T-cell (primary cell): ENCODE results near the gene DGUOK. TPM values are rescaled to one million over a fixed set of nuclear protein-coding genes. Genes with fewer than 3 reads are reported as not detected.

Experiments
- ATAC-seq, 4 experiments: fragments of 200-7000 bp in 3 of 4; fragments of 150-1000 bp in 1 of 4; cut with Tn5 transposase; replicated peaks in 1 of 4; 1 replicate in 3 of 4; 2 replicates in 1 of 4; pipeline ENCODE4 v1.10.0; 2021; ENCODE audit warnings: moderate library complexity in 3 of 4, mild to moderate bottlenecking in 2 of 4, moderate number of reproducible peaks in 1 of 4
- CTCF ChIA-PET, 2 donors: fragments of 300-600 bp; sonication (Branson Sonifier 250); formaldehyde crosslinking; loops; one replicate each; lab custom pipeline; 2022; ENCODE audit warnings: antibody characterized with exemption in 2 of 2; lab: Charles Lee
- POLR2A ChIA-PET, 2 donors: fragments of 300-600 bp; sonication (Branson Sonifier 250); formaldehyde crosslinking; loops; one replicate each; lab custom pipeline; 2022; ENCODE audit warnings: antibody characterized with exemption in 2 of 2; lab: Charles Lee
- DNase-seq, 35 experiments: peaks; one replicate each; pipeline versions ENCODE4 v3.0.0 to v3.0.0-alpha.2; 2013 to 2023
- H3K27ac ChIP-seq: one replicate; pipeline ENCODE4 v1.5.1; 2013; ENCODE audit warnings: low read length
- H3K27me3 ChIP-seq, 2 experiments: replicated peaks in 1 of 2; 1 replicate in 1 of 2; 2 replicates in 1 of 2; pipeline versions ENCODE4 v1.6.1 to v1.7.0; 2013; ENCODE audit warnings: low read length in 1 of 2, mixed read lengths in 1 of 2; ENCODE audit not compliant: control insufficient read depth in 2 of 2, insufficient read depth in 2 of 2; ENCODE audit errors: extremely low read depth in 1 of 2
- H3K36me3 ChIP-seq, 2 donors: 1 replicate in 1 of 2; 2 replicates in 1 of 2; pipeline versions ENCODE4 v1.6.1 to v1.7.0; 2013; ENCODE audit warnings: low read length in 1 of 2; ENCODE audit not compliant: control insufficient read depth in 2 of 2, insufficient read depth in 1 of 2; ENCODE audit errors: extremely low read depth in 1 of 2
- H3K4me1 ChIP-seq, 2 experiments: 1 replicate in 1 of 2; 2 replicates in 1 of 2; pipeline versions ENCODE4 v1.6.1 to v1.7.0; 2013; ENCODE audit warnings: low read length in 2 of 2, mixed read lengths in 1 of 2; ENCODE audit not compliant: insufficient read depth in 2 of 2, control insufficient read depth in 1 of 2; ENCODE audit errors: extremely low read depth in 1 of 2
- H3K4me3 ChIP-seq, 2 donors: 1 replicate in 1 of 2; 2 replicates in 1 of 2; pipeline versions ENCODE4 v1.5.1 to v1.7.0; 2013; ENCODE audit warnings: mild to moderate bottlenecking in 2 of 2, low read length in 1 of 2, moderate library complexity in 1 of 2; ENCODE audit not compliant: control insufficient read depth in 1 of 2; ENCODE audit errors: extremely low read depth in 1 of 2
- H3K9me3 ChIP-seq: 2 replicates; pipeline ENCODE4 v1.7.0; 2013
- H3K27ac Mint-ChIP-seq, 2 donors: one replicate each; pipeline ENCODE4 v1.8.0; 2020 to 2021; ENCODE audit warnings: mild to moderate bottlenecking in 2 of 2, mixed read lengths in 2 of 2
- H3K27me3 Mint-ChIP-seq, 2 donors: one replicate each; pipeline ENCODE4 v1.8.0; 2021 to 2022; ENCODE audit warnings: mixed read lengths in 2 of 2
- H3K36me3 Mint-ChIP-seq: one replicate; pipeline ENCODE4 v1.8.0; 2021; ENCODE audit warnings: mixed read lengths
- H3K4me1 Mint-ChIP-seq, 3 donors: one replicate each; pipeline ENCODE4 v1.8.0; 2020 to 2022; ENCODE audit warnings: mixed read lengths in 3 of 3, mild to moderate bottlenecking in 1 of 3
- H3K4me3 Mint-ChIP-seq, 3 donors: one replicate each; pipeline ENCODE4 v1.8.0; 2020 to 2022; ENCODE audit warnings: mild to moderate bottlenecking in 3 of 3, mixed read lengths in 3 of 3, moderate library complexity in 3 of 3
- H3K9me3 Mint-ChIP-seq, 3 donors: one replicate each; pipeline ENCODE4 v1.8.0; 2020 to 2022; ENCODE audit warnings: mixed read lengths in 3 of 3
- WGBS: methylation state at CpG from one replicate; pipeline ENCODE4 v1.1.5; 2013; ENCODE audit warnings: missing lambda C conversion rate; ENCODE audit not compliant: insufficient coverage; 5-methylcytosine and 5-hydroxymethylcytosine counted together
- total RNA-seq, 35 experiments: library from RNA in 6 of 35; stranded (reverse) in 6 of 35; fragments of 120-200 nt in 1 of 35; gene quantifications; one replicate each; pipeline versions ENCODE4 v1.2.1 to v1.2.4 and lab custom pipeline; 2013 to 2026

Gene DGUOK
- total RNA-seq, 5 donors from 2014 or later (not counting 1 experiment from before 2014, with no cell fraction given): 44.0 to 70.2 (median 62.5) TPM

DNA sequence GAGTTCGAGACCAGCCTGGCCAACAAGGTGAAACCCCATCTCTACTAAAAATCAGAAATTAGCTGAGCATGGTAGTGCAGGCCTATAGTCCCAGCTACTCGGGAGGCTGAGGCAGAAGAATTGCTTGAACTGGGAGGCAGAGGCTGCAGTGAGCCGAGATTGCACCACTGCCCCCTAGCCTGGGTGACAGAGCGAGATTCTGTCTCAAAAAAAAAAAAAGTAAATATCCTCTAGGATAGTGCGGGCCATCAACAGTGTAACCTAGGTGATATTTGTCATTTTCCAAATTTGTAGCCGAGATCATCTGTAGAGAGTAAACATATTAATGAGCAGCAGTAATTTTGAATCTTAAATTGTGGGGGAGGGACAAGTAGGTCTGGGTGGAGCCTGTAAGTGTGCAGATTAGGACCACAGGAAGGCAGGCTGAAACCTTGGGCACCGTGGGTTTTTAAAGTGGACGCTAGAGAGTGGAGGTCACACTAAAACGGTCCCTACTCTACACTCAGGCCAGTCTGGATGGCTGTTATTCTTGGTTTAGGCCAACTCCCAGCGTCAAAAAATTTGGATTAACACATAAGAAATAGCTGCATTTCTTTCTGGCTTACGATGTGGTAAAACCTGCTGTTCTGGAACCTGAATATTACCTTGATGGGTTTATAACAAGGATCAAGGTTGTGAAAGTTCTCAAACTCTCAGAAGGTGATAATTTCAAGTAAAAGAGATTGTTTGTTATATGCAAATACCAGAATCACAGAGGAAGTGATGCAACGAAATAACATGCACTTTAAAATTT lies 35.3 kb downstream of the DGUOK start:
- Mint-ChIP-seq H3K4me1 (peaks cover 23 to 26% (median 24%) of the 10 kb centered on the region in 3 donors), H3K9me3 (peaks cover 2 to 7% (median 7%) of the 10 kb centered on the region in 3 donors), H3K27ac (no peak overlapping the region), H3K36me3 (peaks cover 38% of the 10 kb centered on the region), H3K27me3 (no peaks in the 10 kb centered on the region), H3K4me3 (no peak overlapping the region)
- no peak overlapping the region for H3K27ac ChIP-seq
- H3K4me1 ChIP-seq: peaks cover 0 to 4% of the 10 kb centered on the region in 2 experiments
- H3K36me3 ChIP-seq: peaks cover 8 to 27% of the 10 kb centered on the region in 2 donors
- 93% methylated on average over 4 of the region's 12 CpGs for WGBS
- H3K9me3 ChIP-seq: no peaks in the 10 kb centered on the region
- ChIA-PET POLR2A (no interaction called here), CTCF (no interaction called here)
- ATAC-seq (no peak), DNase-seq (no peak)
- no peak overlapping the region for H3K4me3 ChIP-seq
- H3K27me3 ChIP-seq: no peaks in the 10 kb centered on the region

DNA sequence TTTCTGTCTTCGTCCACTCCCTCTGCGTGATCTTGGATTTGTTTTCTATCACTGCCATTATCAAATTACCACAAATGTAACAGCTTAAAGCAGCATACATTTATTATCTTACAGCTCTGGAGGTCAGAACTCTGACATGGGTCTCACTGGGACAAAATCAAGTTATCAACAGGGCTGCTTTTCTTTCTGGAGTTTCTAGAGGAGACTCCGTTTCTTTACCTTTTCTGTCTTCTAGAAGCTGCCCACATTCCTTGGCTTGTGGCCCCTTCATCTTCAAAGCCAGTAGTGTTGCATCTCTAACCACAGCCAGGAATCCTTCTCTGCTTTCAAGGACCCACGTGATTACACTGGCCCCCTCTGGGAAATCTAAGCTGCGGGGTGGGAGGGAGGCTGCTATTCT lies 36.1 kb downstream of the DGUOK start:
- Histone ChIP-seq H3K9me3 (no peaks in the 10 kb centered on the region), H3K4me3 (no peak overlapping the region), H3K27me3 (no peaks in the 10 kb centered on the region), H3K4me1 (peaks cover 0 to 8% of the 10 kb centered on the region in 2 experiments), H3K27ac (no peak overlapping the region), H3K36me3 (peaks cover 8 to 22% of the 10 kb centered on the region in 2 donors)
- ATAC-seq: no peak
- H3K27me3 Mint-ChIP-seq: no peaks in the 10 kb centered on the region
- H3K36me3 Mint-ChIP-seq: peaks cover 34% of the 10 kb centered on the region
- DNase-seq: no peak
- H3K9me3 Mint-ChIP-seq: peaks cover 2 to 7% (median 7%) of the 10 kb centered on the region in 3 donors
- no peak overlapping the region for H3K4me3 Mint-ChIP-seq
- peaks cover 25 to 30% (median 29%) of the 10 kb centered on the region in 3 donors for H3K4me1 Mint-ChIP-seq
- no peak overlapping the region for H3K27ac Mint-ChIP-seq
- ChIA-PET CTCF (interaction anchor here in 1 of 2 donors (0.6 kb wide), 1 partner anchor 106 kb away, joined by 3 read pairs; no protein-coding TSS in a partner anchor), POLR2A (interaction anchor here (0.7 kb wide), 2 partner anchors 56 to 165 kb away, joined by 7 to 10 read pairs; no protein-coding TSS in a partner anchor)
- WGBS: 50% methylated on average over 2 of the region's 5 CpGs

DNA sequence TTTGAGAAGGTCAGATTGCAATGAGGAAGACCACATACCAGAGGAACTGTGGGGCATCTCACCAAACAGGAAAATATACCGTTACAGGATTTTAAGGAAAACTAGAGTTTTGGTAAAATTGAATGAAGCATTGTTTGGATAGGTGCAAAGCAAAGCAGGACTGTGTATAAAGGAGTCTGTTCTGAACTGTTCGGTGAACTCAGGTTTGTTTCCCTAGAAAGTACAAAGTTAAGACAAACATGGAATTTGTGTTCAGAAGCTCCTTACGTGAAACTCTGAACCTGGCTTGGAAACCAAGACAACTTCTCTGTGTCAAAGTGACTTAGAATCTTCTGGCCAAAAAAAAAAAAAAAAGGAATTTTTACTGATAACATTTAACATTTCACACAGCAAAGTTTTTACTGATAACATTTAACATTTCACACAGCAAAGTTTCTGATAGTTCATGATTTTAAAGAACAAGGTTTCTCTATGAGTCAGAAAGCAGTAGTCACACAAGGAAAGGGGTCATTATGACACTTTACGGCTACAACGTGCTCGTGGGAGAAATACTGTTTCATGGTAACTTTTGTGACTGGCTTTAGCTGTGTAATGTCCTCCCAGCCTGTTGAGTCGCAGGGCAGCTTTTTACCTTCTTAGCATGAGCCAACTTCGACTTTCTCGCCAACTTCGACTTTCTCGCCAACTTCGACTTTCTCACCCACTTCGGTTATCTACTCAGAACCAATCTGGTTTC lies 36.9 kb downstream of the DGUOK start:
- ATAC-seq (peak in 2 of 4 experiments; percentile 19 to 63), DNase-seq (no peak)
- H3K9me3 ChIP-seq: no peaks in the 10 kb centered on the region
- Mint-ChIP-seq H3K27ac (peak overlapping the region; percentile 1 to 49), H3K9me3 (peaks cover 2 to 7% (median 7%) of the 10 kb centered on the region in 3 donors), H3K36me3 (peaks cover 26% of the 10 kb centered on the region), H3K4me3 (no peak overlapping the region), H3K4me1 (peaks cover 30 to 38% (median 32%) of the 10 kb centered on the region in 3 donors), H3K27me3 (no peaks in the 10 kb centered on the region)
- POLR2A ChIA-PET: interaction anchor here (0.6 to 0.7 kb wide), 3 partner anchors 55 to 164 kb away, joined by 7 to 10 read pairs (median 9); no protein-coding TSS in a partner anchor
- H3K27me3 ChIP-seq: no peaks in the 10 kb centered on the region
- CTCF ChIA-PET: interaction anchor here (0.6 to 0.7 kb wide), 2 partner anchors 106 to 360 kb away, joined by 3 to 5 read pairs; no protein-coding TSS in a partner anchor
- no peak overlapping the region for H3K27ac ChIP-seq
- 14% methylated on average over 10 of the region's 13 CpGs for WGBS
- H3K36me3 ChIP-seq: peaks cover 8 to 14% of the 10 kb centered on the region in 2 donors
- peaks cover 6 to 15% of the 10 kb centered on the region in 2 experiments for H3K4me1 ChIP-seq
- no peak overlapping the region for H3K4me3 ChIP-seq

DNA sequence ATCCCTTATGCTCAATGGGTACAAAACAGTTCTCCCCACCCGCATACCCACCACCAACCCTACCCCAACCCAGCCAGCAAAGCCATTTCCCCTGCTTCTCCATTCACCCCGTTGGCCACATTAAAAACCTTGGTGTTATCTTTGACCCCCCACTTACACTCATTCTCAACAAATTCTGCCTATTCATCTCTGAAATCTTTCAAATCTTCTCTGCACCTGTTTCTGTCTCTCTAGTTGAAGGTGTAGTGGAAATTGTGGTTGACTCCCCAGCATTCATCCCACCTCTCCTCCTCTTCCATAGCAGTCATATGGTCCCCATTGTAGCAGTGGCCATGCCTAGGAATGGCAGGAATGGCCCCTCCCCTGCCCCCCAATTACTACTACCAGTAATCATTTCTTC lies 37.5 kb downstream of the DGUOK start:
- DNase-seq (no peak), ATAC-seq (no peak)
- 13% methylated on average over 2 of the region's 2 CpGs for WGBS
- Mint-ChIP-seq H3K4me3 (no peak overlapping the region), H3K27ac (peak overlapping the region in 1 of 2 donors; percentile 49), H3K36me3 (peaks cover 20% of the 10 kb centered on the region), H3K4me1 (peaks cover 36 to 39% (median 36%) of the 10 kb centered on the region in 3 donors), H3K9me3 (peaks cover 2 to 7% (median 7%) of the 10 kb centered on the region in 3 donors), H3K27me3 (no peaks in the 10 kb centered on the region)
- Histone ChIP-seq H3K36me3 (peaks cover 8% of the 10 kb centered on the region in 2 donors), H3K27ac (no peak overlapping the region), H3K9me3 (no peaks in the 10 kb centered on the region), H3K27me3 (no peaks in the 10 kb centered on the region), H3K4me3 (no peak overlapping the region), H3K4me1 (peaks cover 8 to 15% of the 10 kb centered on the region in 2 experiments)
- ChIA-PET CTCF (interaction anchor here (0.6 to 0.7 kb wide), 2 partner anchors 19 to 360 kb away, joined by 3 to 5 read pairs; no protein-coding TSS in a partner anchor), POLR2A (interaction anchor here in 1 of 2 donors (0.7 kb wide), 1 partner anchor 43 kb away, joined by 4 read pairs; no protein-coding TSS in a partner anchor)

DNA sequence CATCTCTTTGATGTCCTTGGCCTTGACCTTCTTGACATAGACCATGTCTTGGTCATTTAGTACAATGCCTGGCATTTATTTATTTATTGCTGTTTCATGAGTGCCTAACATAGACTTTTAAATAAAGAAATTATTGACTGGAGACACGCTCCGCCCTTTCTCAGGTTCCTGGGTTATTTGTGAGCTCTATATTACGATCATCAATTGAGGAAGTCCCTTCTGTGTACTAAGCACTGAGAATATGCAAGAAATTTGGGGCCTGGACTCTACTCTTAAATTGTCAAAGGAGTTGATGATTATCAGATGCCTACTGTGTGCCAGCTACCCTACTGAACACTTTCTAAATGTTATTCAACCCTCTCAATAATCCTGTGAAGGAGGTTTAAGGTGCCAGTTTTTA lies 38.4 kb downstream of the DGUOK start:
- ChIA-PET POLR2A (no interaction called here), CTCF (interaction anchor here in 1 of 2 donors (0.8 kb wide), 1 partner anchor 137 kb away, joined by 3 read pairs; the partner anchor contains the start of gene STAMBP)
- no peak overlapping the region for H3K27ac ChIP-seq
- H3K27me3 ChIP-seq: no peaks in the 10 kb centered on the region
- H3K27ac Mint-ChIP-seq: no peak overlapping the region
- WGBS: no CpG with 5 or more reads among the region's 3 CpGs
- peaks cover 2 to 7% (median 7%) of the 10 kb centered on the region in 3 donors for H3K9me3 Mint-ChIP-seq
- peaks cover 0 to 8% of the 10 kb centered on the region in 2 donors for H3K36me3 ChIP-seq
- H3K4me1 ChIP-seq: peaks cover 16 to 22% of the 10 kb centered on the region in 2 experiments
- H3K36me3 Mint-ChIP-seq: peaks cover 13% of the 10 kb centered on the region
- no peak for ATAC-seq
- H3K4me3 ChIP-seq: no peak overlapping the region
- no peak for DNase-seq
- no peaks in the 10 kb centered on the region for H3K9me3 ChIP-seq
- peaks cover 44 to 47% (median 45%) of the 10 kb centered on the region in 3 donors for H3K4me1 Mint-ChIP-seq
- no peak overlapping the region for H3K4me3 Mint-ChIP-seq
- no peaks in the 10 kb centered on the region for H3K27me3 Mint-ChIP-seq
